ENCODE measurements around the gene HERPUD2. TPM values are rescaled to one million over a fixed set of nuclear protein-coding genes. Genes with fewer than 3 reads are reported as not detected.
A peak's percentile ranks its signal among the peaks of the same experiment; 100 is the strongest.
"Not testable (repeated sequence)": the region's sequence is repeated elsewhere in the genome, so short reads cannot be mapped to it uniquely, and the experiment has no call there.

The HERPUD2 gene
- total RNA-seq, 4 donors from 2014 or later = 27.0 to 35.9 (median 29.9) TPM

DNA sequence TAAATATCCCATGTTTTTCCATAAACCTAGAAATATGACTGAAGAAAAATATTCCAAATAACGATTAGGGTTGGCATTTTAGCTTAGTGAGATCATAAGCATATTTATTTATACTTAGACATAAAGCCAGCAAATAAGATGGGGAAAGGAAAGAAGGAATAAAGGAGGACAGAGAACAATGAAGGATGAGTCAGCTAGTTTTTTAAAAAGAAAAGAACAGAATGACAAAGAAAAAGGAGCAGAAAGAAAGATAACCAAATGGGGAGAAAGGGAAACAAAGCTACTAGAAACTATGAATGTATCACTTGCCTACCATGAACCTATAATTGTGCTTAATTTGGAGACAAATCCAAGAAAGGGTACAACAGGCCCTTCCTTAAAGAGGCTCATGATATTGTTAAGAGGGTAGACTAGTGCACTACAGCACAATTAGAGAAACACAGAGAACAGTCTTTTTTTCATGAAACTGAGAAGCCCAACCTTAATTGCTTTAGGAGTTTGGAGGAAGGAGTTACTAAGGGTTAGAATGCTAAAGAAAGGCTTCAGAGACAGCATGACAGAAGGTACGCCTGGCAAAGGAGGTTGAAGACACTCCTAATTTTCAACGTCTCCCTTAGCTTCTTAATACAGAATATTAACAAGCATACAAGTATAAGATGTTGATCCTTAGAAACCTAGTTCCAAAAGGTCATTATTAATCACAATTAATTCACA, 23.9 kb downstream of the HERPUD2 start:
- peaks cover 7 to 9% of the 10 kb centered on the region in 2 donors for H3K4me1 ChIP-seq
- H3K36me3 ChIP-seq = peaks cover 12% of the 10 kb centered on the region in 2 donors
- no peaks in the 10 kb centered on the region for H3K9me3 ChIP-seq
- H3K27ac ChIP-seq = no peak overlapping the region
- H3K4me3 ChIP-seq (replicated peaks in 1 of 3) = no peak overlapping the region
- intact Hi-C loops (cut with DNase I) = no loop called here
- 90 to 93% methylated on average over 3 of the region's 3 CpGs for WGBS, 2 donors
- no peaks in the 10 kb centered on the region for H3K27me3 ChIP-seq
- TF ChIP-seq, protein P1, sequence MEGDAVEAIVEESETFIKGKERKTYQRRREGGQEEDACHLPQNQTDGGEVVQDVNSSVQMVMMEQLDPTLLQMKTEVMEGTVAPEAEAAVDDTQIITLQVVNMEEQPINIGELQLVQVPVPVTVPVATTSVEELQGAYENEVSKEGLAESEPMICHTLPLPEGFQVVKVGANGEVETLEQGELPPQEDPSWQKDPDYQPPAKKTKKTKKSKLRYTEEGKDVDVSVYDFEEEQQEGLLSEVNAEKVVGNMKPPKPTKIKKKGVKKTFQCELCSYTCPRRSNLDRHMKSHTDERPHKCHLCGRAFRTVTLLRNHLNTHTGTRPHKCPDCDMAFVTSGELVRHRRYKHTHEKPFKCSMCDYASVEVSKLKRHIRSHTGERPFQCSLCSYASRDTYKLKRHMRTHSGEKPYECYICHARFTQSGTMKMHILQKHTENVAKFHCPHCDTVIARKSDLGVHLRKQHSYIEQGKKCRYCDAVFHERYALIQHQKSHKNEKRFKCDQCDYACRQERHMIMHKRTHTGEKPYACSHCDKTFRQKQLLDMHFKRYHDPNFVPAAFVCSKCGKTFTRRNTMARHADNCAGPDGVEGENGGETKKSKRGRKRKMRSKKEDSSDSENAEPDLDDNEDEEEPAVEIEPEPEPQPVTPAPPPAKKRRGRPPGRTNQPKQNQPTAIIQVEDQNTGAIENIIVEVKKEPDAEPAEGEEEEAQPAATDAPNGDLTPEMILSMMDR (IDR thresholded peaks at IDR 0.05) = no peak
- no peak for TF ChIP-seq POLR2A (IDR thresholded peaks at IDR 0.05)
- DNase-seq = no peak

DNA sequence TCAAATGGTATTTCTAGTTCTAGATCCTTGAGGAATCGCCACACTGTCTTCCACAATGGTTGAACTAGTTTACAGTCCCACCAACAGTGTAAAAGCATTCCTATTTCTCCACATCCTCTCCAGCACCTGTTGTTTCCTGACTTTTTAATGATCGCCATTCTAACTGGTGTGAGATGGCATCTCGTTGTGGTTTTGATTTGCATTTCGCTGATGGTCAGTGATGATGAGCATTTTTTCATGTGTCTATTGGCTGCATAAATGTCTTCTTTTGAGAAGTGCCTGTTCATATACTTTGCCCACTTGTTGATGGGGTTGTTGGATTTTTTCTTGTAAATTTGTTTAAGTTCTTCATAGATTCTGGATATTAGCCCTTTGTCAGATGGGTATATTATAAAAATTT, 34.5 kb downstream of the HERPUD2 start:
- H3K27ac ChIP-seq; DNase-seq; H3K4me3 ChIP-seq (replicated peaks in 1 of 3); intact Hi-C loops (cut with DNase I); H3K27me3 ChIP-seq; H3K36me3 ChIP-seq; H3K9me3 ChIP-seq; H3K4me1 ChIP-seq: not testable (repeated sequence)
- WGBS, 2 donors = 94 to 99% methylated on average over 4 of the region's 4 CpGs

DNA sequence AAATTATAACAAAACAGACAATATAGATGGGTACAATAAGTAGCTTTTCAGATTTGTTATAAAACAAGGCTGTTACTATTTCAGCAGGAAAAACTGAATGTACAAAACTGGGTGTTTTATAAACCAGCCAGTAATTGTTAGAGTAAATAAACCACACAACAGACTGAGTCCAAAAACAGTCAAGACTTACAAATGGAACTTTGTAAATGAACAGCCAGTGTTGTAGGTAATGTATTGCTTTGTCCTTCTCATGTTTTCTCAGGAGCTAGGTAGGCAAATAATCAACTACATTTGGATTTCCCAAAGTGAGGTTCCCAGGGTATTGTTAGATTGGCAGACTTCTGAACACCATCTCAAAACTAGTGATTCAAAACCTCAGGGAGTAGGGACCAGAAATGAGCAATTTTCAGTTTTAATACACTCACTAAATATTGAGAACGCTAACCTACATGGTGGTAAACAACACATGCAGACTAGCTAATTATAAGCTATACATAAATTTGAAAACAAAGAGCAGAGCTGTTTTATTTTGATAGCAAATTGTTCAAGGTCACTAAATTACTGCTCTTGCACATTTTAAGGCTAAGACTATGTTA, 36.2 kb downstream of the HERPUD2 start:
- intact Hi-C loops (cut with DNase I) = no loop called here
- Histone ChIP-seq H3K4me1 (peaks cover 0 to 6% of the 10 kb centered on the region in 2 donors), H3K27ac (no peak overlapping the region), H3K9me3 (no peaks in the 10 kb centered on the region), H3K27me3 (no peaks in the 10 kb centered on the region), H3K36me3 (no peaks in the 10 kb centered on the region), H3K4me3 (replicated peaks in 1 of 3) (no peak overlapping the region)
- TF ChIP-seq POLR2A (IDR thresholded peaks at IDR 0.05) = no peak
- TF ChIP-seq, protein P1 (IDR thresholded peaks at IDR 0.05) = no peak
- 88 to 91% methylated on average over 1 of the region's 1 CpG for WGBS, 2 donors
- no peak for DNase-seq

DNA sequence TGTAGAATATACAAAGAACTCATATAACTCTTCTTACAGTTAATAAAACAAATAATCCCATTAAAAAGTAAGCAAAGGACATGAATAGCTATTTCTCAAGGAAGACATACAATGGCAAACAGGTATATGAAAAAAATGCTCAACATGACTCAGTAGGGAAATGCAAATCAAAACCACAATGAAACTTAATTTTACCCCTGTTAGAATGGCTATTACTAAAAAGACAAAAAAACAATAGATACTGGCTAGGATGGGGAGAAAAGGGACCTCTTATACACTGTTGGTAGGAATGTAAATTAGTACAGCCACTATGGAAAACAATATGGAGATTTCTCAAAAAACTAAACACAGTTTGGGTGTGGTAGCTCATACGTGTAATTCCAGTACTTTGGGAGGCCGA, 37.8 kb downstream of the HERPUD2 start:
- H3K27me3 ChIP-seq = no peaks in the 10 kb centered on the region
- H3K4me1 ChIP-seq = peaks cover 0 to 7% of the 10 kb centered on the region in 2 donors
- no peaks in the 10 kb centered on the region for H3K36me3 ChIP-seq
- DNase-seq = no peak
- intact Hi-C loops (cut with DNase I) = no loop called here
- 92 to 98% methylated on average over 2 of the region's 2 CpGs for WGBS, 2 donors
- H3K27ac ChIP-seq = no peak overlapping the region
- TF ChIP-seq POLR2A (IDR thresholded peaks at IDR 0.05) = no peak
- TF ChIP-seq, protein P1 (IDR thresholded peaks at IDR 0.05) = no peak
- no peak overlapping the region for H3K4me3 ChIP-seq (replicated peaks in 1 of 3)
- H3K9me3 ChIP-seq = no peaks in the 10 kb centered on the region

- H3K27ac ChIP-seq; H3K9me3 ChIP-seq; intact Hi-C loops (cut with DNase I); H3K4me3 ChIP-seq (replicated peaks in 1 of 3); H3K27me3 ChIP-seq; H3K4me1 ChIP-seq; H3K36me3 ChIP-seq: not testable (repeated sequence)
- WGBS, 2 donors = 97 to 98% methylated on average over 3 of the region's 3 CpGs
- DNase-seq = peak in 1 of 2 donors; percentile 26
These were observed 40.4 kb downstream of the HERPUD2 start for GRCh38 chr7:35654558-35654957.

DNA sequence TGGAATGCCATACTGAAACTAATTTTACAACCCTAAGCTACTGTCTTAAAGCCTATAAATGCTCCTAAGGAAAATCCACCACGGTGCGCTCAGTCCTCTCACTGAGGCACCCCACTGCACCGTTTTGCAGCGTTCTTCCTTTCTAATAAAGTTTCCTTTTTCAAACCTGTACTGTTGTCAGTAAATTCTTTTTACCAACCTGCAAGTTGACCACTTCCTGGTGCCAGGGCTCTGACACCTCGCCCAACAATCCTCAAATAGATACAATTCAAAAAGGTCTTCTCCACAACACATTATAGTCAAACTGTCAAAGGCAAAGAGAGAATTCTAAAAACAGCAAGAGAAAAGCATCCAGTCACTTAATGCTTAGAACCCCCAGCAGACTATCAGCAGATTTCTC, 42.8 kb downstream of the HERPUD2 start:
- no peaks in the 10 kb centered on the region for H3K27me3 ChIP-seq
- no peak overlapping the region for H3K4me3 ChIP-seq (replicated peaks in 1 of 3)
- no peaks in the 10 kb centered on the region for H3K36me3 ChIP-seq
- no peak for DNase-seq
- H3K4me1 ChIP-seq = peaks cover 5 to 12% of the 10 kb centered on the region in 2 donors
- no peak overlapping the region for H3K27ac ChIP-seq
- H3K9me3 ChIP-seq = no peaks in the 10 kb centered on the region
- WGBS, 2 donors = 94 to 98% methylated on average over 5 of the region's 5 CpGs
- TF ChIP-seq, protein P1 (IDR thresholded peaks at IDR 0.05) = no peak
- no peak for TF ChIP-seq POLR2A (IDR thresholded peaks at IDR 0.05)
- intact Hi-C loops (cut with DNase I) = no loop called here
